ENCODE measurements around the gene ACO1.

The ACO1 gene

DNA sequence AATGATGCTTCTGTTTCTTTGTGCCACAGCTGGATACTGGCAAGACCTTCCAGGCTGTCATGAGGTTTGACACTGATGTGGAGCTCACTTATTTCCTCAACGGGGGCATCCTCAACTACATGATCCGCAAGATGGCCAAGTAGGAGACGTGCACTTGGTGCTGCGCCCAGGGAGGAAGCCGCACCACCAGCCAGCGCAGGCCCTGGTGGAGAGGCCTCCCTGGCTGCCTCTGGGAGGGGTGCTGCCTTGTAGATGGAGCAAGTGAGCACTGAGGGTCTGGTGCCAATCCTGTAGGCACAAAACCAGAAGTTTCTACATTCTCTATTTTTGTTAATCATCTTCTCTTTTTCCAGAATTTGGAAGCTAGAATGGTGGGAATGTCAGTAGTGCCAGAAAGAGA lies 65.5 kb downstream of the ACO1 start:
- Histone ChIP-seq H3K27ac (ENCODE audit: low read depth, low read length, poor library complexity, severe bottlenecking) (no peak overlapping the region), H3K27me3 (ENCODE audit: insufficient read depth, low read length) (no peaks in the 10 kb centered on the region), H3K4me1 (ENCODE audit: insufficient read depth, low read length, severe bottlenecking) (no peaks in the 10 kb centered on the region), H3K79me2 (ENCODE audit: insufficient read depth, low read length) (no peaks in the 10 kb centered on the region), H3K4me3 (ENCODE audit: low read depth, low read length, poor library complexity, severe bottlenecking) (no peak overlapping the region), H3K9me3 (ENCODE audit: low read length) (no peaks in the 10 kb centered on the region), H3K4me2 (ENCODE audit: low read length) (no peak overlapping the region), H4K20me1 (ENCODE audit: insufficient read depth, low read length) (no peaks in the 10 kb centered on the region), H3K9me2 (ENCODE audit: low read depth, low read length) (no peaks in the 10 kb centered on the region), H3K9ac (ENCODE audit: low read length) (no peak overlapping the region), H3F3A (ENCODE audit: insufficient read depth, low read length) (no peaks in the 10 kb centered on the region), H2AFZ (ENCODE audit: low read length) (no peak overlapping the region), H3K36me3 (ENCODE audit: insufficient read depth, low read length) (peaks cover 22% of the 10 kb centered on the region; the same call in 1 of the 2 replicates)
- TF ChIP-seq EZH2 (IDR thresholded peaks at IDR 0.05; ENCODE audit: borderline replicate concordance, low read length): no peak

DNA sequence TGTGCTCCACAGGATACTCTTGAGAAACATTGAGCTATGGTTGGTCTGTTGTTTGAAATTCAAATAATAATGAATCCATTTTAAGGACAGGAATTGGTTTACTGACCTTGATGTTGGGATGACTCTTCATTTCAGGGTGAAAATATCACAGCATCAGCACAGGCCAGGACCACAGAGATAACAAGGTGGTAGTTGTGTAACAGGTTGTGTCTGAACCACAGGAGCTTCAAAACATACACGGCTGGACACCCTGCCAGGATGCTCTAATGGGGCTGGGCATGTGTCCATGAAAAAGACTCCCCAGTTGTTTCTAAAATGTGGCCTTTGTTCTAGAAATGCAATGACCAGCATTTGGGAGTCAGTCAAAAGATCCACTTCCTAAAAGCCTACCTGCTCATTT lies 69.8 kb downstream of the ACO1 start:
- Histone ChIP-seq H3K27ac (ENCODE audit: low read depth, low read length, poor library complexity, severe bottlenecking) (no peak overlapping the region), H3K79me2 (ENCODE audit: insufficient read depth, low read length) (no peaks in the 10 kb centered on the region), H3K36me3 (ENCODE audit: insufficient read depth, low read length) (peaks cover 16% of the 10 kb centered on the region; the same call in 1 of the 2 replicates), H3K4me2 (ENCODE audit: low read length) (no peak overlapping the region), H3K9ac (ENCODE audit: low read length) (no peak overlapping the region), H3K4me1 (ENCODE audit: insufficient read depth, low read length, severe bottlenecking) (no peaks in the 10 kb centered on the region), H3K9me2 (ENCODE audit: low read depth, low read length) (no peaks in the 10 kb centered on the region), H3F3A (ENCODE audit: insufficient read depth, low read length) (no peaks in the 10 kb centered on the region), H4K20me1 (ENCODE audit: insufficient read depth, low read length) (no peaks in the 10 kb centered on the region), H3K9me3 (ENCODE audit: low read length) (no peaks in the 10 kb centered on the region), H3K27me3 (ENCODE audit: insufficient read depth, low read length) (no peaks in the 10 kb centered on the region), H3K4me3 (ENCODE audit: low read depth, low read length, poor library complexity, severe bottlenecking) (no peak overlapping the region), H2AFZ (ENCODE audit: low read length) (no peak overlapping the region)
- TF ChIP-seq EZH2 (IDR thresholded peaks at IDR 0.05; ENCODE audit: borderline replicate concordance, low read length): no peak
- TF ChIP-seq, protein P1, sequence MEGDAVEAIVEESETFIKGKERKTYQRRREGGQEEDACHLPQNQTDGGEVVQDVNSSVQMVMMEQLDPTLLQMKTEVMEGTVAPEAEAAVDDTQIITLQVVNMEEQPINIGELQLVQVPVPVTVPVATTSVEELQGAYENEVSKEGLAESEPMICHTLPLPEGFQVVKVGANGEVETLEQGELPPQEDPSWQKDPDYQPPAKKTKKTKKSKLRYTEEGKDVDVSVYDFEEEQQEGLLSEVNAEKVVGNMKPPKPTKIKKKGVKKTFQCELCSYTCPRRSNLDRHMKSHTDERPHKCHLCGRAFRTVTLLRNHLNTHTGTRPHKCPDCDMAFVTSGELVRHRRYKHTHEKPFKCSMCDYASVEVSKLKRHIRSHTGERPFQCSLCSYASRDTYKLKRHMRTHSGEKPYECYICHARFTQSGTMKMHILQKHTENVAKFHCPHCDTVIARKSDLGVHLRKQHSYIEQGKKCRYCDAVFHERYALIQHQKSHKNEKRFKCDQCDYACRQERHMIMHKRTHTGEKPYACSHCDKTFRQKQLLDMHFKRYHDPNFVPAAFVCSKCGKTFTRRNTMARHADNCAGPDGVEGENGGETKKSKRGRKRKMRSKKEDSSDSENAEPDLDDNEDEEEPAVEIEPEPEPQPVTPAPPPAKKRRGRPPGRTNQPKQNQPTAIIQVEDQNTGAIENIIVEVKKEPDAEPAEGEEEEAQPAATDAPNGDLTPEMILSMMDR (IDR thresholded peaks at IDR 0.05; ENCODE audit: low read length): no peak

DNA sequence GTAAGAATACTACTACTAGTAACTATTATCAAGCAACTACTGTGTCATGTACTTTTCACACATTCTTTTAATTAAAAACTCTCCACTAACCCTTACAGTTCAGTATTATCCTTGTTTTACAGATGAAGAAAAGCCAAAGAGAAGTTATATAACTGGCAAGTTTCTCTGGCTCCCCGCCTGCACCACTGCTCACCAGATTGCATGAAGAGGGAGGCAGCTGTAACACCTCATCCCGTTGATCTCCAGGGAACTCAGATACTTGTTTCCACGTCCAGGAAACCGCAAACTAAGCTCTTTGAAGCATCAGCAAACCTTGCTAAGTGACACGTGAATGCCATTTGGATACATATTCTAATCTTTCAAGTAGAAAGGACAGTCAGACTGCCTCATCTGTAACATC lies 71.3 kb downstream of the ACO1 start:
- no peaks in the 10 kb centered on the region for H4K20me1 ChIP-seq (ENCODE audit: insufficient read depth, low read length)
- no peaks in the 10 kb centered on the region for H3F3A ChIP-seq (ENCODE audit: insufficient read depth, low read length)
- H3K27me3 ChIP-seq (ENCODE audit: insufficient read depth, low read length): no peaks in the 10 kb centered on the region
- no peak overlapping the region for H3K4me2 ChIP-seq (ENCODE audit: low read length)
- no peaks in the 10 kb centered on the region for H3K79me2 ChIP-seq (ENCODE audit: insufficient read depth, low read length)
- TF ChIP-seq EZH2 (IDR thresholded peaks at IDR 0.05; ENCODE audit: borderline replicate concordance, low read length): no peak
- TF ChIP-seq, protein P1 (IDR thresholded peaks at IDR 0.05; ENCODE audit: low read length): no peak
- H3K27ac ChIP-seq (ENCODE audit: low read depth, low read length, poor library complexity, severe bottlenecking): no peak overlapping the region
- H3K4me3 ChIP-seq (ENCODE audit: low read depth, low read length, poor library complexity, severe bottlenecking): no peak overlapping the region
- no peak overlapping the region for H3K9ac ChIP-seq (ENCODE audit: low read length)
- no peaks in the 10 kb centered on the region for H3K9me2 ChIP-seq (ENCODE audit: low read depth, low read length)
- H2AFZ ChIP-seq (ENCODE audit: low read length): no peak overlapping the region
- H3K36me3 ChIP-seq (ENCODE audit: insufficient read depth, low read length): peaks cover 8% of the 10 kb centered on the region; the same call in 1 of the 2 replicates
- H3K4me1 ChIP-seq (ENCODE audit: insufficient read depth, low read length, severe bottlenecking): no peaks in the 10 kb centered on the region
- no peaks in the 10 kb centered on the region for H3K9me3 ChIP-seq (ENCODE audit: low read length)

DNA sequence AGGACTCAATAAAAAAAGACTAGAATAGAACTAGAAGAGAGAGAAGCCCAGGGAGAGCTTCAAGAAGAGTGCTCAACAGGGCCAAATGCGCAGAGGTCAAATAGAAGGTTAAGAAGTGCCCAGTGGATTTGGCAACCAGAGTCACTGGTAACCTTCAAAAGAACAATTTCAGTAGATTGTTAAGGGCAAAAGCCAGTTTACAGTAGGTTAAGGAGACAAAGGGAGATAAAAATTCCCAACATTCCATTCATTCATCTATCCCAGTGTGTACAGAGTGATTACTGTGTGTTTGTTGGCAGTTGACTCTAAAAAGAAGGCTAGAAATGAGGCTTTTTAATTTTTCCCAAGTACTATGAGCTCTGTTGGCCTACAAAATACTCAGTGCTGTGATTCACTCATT lies 72.1 kb downstream of the ACO1 start:
- no peaks in the 10 kb centered on the region for H3K27me3 ChIP-seq (ENCODE audit: insufficient read depth, low read length)
- no peak overlapping the region for H3K4me2 ChIP-seq (ENCODE audit: low read length)
- H3K4me1 ChIP-seq (ENCODE audit: insufficient read depth, low read length, severe bottlenecking): no peaks in the 10 kb centered on the region
- H3K79me2 ChIP-seq (ENCODE audit: insufficient read depth, low read length): no peaks in the 10 kb centered on the region
- no peaks in the 10 kb centered on the region for H3K9me3 ChIP-seq (ENCODE audit: low read length)
- H3F3A ChIP-seq (ENCODE audit: insufficient read depth, low read length): no peaks in the 10 kb centered on the region
- no peaks in the 10 kb centered on the region for H3K9me2 ChIP-seq (ENCODE audit: low read depth, low read length)
- no peak overlapping the region for H3K9ac ChIP-seq (ENCODE audit: low read length)
- H3K4me3 ChIP-seq (ENCODE audit: low read depth, low read length, poor library complexity, severe bottlenecking): no peak overlapping the region
- no peaks in the 10 kb centered on the region for H4K20me1 ChIP-seq (ENCODE audit: insufficient read depth, low read length)
- TF ChIP-seq, protein P1 (IDR thresholded peaks at IDR 0.05; ENCODE audit: low read length): no peak
- no peak for TF ChIP-seq EZH2 (IDR thresholded peaks at IDR 0.05; ENCODE audit: borderline replicate concordance, low read length)
- no peak overlapping the region for H2AFZ ChIP-seq (ENCODE audit: low read length)
- H3K36me3 ChIP-seq (ENCODE audit: insufficient read depth, low read length): peaks cover 7% of the 10 kb centered on the region; the same call in 1 of the 2 replicates
- no peak overlapping the region for H3K27ac ChIP-seq (ENCODE audit: low read depth, low read length, poor library complexity, severe bottlenecking)

Measured in OCI-LY1 (cell line).